Activated T-cell treated with anti-CD3 and anti-CD28 coated beads, Interleukin-2, amount 50 U/mL, for 1 hour (primary cell): ENCODE data around the gene CRABP1.
A peak's percentile ranks its signal among the peaks of the same experiment; 100 is the strongest.

Experiments
- DNase-seq: peaks from one replicate; pipeline ENCODE4 v3.0.0-alpha.2; 2020

CRABP1 gene

DNA sequence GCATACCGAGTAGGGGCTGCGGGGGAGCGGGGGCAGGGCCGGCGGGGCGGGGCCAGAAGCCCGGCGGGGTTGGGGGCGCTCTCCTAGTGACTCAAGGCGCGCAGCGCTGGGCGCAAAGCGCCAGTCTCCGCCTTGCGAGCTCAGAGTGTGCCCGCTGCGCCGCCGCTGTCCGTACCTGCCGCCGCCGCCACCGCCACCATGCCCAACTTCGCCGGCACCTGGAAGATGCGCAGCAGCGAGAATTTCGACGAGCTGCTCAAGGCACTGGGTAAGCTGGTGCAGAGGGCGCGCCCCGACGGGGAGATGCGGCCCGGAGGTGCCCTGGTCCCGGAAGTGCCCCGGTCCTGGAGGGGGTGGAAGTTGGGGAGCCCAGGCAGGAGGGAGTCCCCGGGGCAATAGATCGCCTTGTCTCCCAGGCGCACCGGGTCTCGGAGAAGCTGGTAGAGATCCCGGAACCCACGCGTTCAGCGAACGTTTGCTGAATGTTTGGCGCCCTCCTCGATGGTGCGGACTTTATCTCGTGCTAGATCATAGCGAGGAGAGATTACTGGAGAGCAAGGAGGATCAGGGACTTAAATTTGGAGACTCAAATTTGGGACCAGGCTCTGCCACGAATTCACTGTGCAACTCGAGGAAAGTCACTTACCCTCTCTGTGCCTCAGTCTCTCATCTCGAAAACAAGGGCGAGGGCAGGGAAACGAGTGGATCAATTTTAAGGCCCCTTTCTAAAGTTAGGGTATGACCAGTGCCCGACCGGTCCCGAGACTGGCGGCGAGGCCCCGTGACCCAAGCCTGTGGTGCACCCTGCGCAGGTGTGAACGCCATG, at the start of gene CRABP1:
Gene CRABP1, plus strand, starts transcription at position 123 of the 826 bp plus-strand sequence. Its CDS starts 76 bp downstream, at position 199.
- DNase-seq, result no peak

DNA sequence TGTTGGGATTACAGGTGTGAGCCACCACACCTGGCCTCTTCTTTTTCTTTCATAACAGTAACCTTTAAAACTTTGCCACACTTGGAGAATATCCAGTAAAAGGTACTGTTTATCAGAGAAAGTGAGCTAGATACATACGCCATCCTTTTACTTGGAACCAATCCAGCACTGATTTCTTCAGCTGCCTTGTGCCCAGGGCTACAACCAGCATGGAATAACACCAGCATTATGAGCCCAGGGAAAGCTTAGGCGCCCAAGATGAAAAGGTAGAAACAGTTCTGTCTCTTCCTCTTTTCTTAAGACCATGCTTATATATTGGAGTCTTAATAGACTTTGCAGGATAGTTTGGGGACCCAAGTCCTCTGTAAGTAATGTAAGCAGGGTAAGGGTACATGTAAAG, 49.1 kb upstream of the CRABP1 start:
- DNase-seq, result no peak

DNA sequence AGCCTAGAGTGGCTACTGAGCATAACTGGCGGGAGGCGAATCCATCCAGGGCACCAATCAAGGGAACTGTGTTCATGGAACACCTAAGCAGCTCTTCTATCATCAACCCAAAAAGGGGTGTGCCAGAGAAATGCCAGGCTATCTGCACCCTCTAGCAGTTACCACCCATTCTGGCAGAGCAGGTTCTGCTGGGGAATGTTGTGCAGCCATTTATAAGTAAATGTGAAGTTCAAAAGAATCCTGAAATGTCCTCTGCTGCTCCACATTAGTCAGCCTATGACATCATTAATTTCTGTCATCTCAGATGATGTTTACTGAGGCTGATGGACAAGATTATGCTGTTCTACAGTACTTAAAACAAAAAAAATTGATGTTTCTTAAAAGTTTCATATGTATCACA, 48.5 kb upstream of the CRABP1 start:
- DNase-seq, result no peak

DNA sequence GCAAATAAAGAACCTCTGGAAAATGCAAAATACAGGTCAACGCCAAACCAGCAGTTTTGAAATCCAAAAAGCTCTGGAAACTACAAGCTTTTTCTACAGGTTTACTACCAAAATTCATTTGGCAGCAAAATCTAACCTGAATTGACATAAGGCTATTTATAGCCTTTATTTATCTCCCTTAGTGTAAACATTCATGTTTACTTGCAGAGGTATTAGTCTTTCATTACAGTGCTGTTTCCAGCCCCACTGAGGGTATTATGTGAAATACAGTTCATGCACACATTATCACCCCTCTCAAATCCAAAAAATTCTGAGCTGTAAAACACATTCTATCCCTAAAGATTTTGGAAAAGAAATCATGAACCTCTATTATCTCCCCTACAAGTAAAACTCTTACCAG, 47.9 kb upstream of the CRABP1 start:
- no peak for DNase-seq

DNA sequence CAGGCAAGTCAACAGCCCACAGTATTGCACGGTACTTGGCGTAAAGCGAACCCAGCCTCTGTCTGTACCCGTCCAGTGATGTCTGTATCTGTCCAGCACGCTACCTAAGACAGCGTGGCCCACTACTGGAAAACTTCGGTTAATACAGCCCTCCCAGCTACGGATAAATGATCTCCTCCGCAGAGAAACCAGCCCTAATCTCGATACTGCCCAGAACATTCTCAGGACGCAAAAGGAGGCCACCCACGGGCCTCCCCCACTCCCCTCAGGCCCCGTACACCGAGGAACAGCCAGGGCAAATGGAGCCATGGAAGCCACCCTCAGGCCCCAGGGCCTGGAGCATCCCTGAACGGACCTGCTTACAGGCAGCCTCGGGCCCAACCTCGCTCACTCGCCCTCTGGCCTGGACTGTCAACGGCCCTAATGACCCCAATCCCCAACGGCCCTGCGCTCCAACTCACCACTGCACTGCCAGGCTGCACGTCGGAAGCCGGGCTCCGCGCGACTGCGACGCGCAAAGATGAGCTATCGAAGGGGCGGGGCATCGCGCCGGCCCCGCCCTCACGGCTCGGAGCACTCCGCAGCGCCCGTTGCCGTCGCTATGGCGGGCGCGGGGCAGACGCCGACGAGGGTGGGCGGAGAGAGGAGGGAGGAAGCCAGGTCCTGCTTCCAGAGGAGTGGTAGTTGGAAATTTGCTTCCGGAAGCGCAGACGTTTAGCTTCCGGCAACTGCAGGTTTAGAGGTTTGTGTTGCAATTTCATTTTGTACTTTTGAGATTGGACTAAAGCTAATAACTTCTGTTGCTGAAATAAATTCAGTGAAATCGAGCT, 40.8 kb upstream of the CRABP1 start, which contains the start of gene SKIC8:
Gene SKIC8, minus strand, starts transcription at position 509 of the 830 bp plus-strand sequence. CDS start 3,923 bp downstream, outside the sequence.
- DNase-seq, result peak; percentile 92

DNA sequence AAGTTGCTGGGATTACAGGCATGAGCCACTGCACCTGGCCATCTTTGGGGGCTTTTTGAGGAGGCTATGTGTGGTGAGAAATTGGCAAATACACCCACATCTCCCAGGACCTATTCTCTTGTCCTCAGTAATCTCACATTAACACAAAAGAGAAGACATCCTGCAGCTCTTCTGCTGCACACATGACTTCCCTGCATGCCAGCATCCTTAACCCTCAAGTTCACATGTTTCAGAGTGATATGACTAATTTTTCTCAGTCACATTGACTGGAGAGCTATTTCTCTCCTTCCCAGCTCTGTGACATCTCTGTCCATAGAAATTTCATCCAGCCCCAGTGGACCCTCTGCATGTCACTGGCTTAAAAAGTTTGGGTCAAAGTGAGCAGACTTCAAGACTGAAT, 38.8 kb upstream of the CRABP1 start:
- no peak for DNase-seq

DNA sequence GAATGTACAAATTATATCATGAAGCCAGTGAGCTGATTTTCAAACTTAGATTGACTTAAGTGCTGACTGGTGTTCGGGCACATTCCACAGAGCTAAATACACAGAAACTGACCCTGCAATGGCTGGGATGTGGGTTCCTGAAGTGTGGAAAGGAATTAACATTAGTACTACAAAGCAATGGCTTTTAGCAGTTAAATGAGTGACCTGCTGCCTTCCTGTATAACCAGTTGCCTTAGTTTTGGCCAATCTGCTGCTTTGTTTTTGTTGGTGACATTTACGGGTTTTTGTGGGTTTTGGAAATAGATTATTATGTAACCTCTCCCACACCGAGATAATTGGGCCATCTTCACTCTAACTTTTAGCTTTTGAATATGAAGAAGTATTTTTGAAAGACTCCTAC, 38.3 kb upstream of the CRABP1 start:
- no peak for DNase-seq

DNA sequence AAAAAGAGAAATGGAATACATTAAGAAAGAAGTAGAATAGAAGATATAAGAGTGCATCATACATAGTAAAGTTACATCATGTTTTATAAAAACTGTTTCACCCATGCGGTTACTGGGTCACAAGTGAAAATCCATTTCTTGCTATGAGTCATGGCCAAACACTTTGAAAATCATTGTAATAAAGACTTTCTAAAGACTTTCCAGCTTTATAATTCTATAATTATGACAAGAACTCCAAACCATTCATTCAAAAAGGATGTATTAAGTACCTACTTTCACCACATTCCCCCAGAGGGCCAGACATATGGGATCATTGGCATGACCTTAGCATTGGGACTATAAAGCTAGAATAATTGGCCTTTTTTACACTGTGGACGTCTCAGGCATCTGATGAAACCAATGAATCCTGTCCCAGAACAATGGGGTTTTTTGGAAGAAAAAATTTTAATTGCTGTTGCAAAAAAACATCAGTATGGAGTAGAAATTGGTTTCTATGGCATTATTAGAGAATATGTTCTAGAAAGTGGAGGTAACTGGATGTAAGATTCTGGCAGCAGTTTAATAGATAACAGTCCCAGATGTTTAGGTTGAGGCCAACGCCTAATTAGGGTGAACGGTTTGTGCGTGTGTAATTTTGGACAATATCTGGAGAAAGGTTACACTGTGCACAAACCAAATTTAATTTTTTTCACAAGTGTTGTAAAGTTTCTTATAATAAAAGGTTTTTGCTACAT, 37.4 kb upstream of the CRABP1 start:
- DNase-seq, result no peak

DNA sequence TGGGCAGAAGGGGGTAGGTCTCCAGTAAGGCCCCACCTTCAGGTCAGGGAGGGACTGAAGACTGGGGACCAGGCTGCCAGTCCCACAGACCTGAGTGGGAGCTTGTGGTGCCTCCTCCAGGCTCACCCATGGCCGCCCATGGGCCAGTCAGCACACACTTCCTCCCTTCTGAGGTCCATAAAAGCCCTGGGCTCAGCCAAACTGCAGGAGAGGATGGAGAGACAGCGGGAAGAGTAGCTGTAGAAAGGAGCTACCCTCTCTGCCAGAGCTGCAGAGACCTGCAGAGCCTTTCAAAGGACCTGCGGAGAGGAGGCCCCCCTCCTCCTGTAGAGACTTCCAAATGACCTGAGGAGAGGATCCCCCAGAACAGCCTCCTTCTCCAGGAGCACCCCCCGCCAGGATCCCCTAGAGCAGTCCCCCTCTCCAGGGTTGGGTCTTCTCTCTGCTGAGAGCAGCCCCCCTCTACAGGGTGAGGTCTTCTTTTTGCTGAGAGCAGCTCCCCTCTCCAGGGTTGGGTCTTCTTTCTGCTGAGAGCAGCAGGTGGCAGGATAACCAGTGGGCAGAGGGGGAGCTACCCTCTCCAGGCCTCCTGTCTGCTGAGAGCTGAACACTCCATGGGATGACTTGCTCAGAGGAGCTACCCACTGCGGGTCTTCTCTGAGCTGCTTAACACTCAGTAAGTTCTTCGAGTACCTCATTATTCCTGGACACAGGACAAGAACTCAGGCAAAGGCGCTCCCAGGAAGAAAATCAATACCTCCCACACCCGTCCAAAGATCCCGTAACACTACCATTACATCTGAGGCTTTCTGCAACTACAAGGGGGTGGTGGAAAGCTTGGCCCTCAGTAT, 35.7 kb upstream of the CRABP1 start:
- DNase-seq, result no peak

DNA sequence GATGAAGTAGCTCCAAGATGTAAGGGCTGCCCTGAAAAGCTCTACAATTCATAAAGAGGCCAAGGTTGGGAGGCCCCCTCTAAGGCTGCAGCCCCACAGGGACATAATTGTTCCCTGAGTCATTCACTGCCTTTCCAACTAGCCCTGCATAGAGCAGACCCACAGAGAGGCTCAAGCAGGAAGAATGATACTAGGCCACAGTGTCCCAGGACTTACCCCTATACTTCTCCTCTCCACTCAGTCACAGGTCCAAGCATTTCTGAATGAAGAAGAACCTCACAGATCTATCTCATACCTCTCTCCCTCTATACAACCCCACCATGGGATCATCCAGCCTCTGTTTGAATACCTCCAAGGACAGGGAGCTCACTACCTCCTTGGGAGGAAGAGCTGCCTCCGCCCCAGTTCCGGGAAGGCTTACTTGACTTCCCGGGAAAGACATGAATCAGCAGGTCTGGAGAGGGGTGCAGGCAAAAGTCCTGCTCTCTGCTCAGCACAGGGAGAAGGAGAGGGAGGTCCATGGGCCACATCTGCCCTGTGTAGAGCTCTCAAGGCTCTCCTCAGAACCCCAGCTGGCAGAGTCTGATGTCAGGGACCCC, 33.9 kb upstream of the CRABP1 start:
- no peak for DNase-seq

DNA sequence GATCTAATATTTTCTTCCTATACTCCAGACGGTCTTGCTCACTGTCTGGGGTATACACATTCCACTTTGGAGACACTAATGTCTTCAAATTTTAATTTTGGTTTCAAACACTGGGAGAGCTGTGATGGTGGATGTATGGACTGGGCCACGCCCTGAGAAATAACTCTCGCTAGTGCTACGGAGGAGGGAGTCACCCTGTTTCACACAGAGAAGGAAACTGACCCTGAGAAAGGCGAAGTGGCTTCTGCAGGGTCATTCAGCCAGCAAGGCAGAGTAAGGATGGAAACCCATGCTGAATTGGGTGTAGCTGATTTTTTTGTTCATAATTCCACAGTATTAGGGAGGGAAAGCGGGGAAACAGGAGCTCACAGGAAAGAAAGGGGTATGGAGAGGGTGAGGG, 32.2 kb upstream of the CRABP1 start:
- no peak for DNase-seq

DNA sequence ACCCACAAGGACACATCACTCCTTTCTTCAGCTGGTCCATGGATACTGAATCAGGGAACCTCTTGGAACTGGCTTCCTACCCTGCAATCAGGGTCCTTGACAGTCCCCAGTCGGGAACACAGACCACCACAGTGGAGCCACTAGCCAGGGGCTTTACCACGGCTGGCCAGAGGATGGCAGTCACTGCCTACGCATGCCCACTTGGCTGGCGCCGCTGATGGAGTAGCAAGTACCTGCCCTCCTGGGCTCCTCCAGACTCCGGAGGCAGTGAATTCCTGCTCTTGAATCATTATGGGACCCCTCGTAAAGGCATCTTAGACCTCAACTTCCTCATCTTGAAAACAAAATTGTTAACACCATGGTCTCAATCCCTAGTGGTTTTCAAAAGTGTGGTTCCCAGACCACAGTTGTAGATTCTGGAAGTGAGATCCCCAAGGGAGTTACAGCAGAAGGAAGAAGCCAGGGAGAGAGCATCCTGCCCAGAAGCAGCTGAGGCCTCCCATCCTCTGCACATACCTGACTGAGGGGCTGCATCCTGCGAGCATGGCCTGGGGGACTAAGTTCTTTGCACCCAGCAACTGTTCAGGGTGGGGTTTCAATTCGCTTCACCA, 31.6 kb upstream of the CRABP1 start:
- peak; percentile 51 for DNase-seq

DNA sequence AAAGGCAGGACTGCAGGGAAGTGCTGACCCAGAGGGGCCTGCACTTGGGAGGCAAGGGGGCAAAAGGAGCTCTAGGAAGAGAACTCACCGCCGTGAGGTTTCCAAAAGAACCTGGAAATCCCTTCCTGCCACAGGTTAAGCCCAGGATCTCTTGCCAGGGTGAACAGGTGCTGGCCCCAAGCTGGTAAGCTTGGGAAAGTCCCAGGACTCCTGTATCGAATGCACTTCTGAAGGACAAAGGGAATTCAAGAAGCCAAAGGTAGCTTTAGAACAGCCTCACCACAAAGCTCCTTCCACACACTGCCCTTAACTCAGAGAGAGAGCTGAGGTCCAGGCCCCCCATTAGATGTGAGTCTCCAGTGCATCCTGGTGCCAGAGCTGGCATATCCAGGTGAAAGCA, 28.9 kb upstream of the CRABP1 start:
- DNase-seq, result no peak

DNA sequence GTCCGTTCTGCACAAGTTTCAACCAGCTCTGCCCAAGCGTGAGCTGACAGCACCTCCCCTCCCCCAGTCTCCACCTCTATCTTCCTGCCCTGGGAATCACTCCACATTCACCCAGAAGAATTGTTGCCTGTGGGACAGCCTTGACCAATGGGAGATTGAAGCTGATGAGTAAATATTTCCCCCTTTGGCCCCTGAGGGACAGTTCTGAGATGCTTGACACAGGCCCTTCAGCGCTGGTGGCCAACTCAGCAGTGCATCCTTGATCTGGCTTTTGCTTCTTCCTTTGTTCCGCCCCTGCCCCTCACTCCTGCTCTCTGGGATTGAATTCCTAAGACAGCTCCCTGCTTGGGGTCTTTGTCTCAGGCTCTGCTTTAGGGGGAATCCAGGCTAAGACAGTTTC, 27.6 kb upstream of the CRABP1 start:
- no peak for DNase-seq

DNA sequence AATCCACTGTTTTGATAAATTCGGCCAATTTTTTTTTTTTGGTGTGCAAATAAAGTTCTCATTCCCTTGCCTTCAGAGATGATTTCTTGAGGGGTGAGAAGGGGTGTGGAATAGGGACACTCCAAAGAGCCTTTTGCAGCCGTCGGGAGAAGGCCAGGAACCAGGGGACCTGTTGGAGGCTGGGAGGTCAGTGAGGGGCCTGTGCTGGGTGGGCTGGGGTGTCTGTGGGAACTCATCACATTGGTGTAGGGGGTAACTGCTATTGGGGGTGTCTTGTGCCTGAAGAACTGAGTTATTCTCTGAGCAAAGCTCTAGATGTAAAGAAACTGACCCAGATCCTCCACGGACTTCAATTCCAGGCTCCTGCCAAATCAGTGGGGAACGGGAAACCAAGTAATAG, 27.2 kb upstream of the CRABP1 start:
- no peak for DNase-seq

DNA sequence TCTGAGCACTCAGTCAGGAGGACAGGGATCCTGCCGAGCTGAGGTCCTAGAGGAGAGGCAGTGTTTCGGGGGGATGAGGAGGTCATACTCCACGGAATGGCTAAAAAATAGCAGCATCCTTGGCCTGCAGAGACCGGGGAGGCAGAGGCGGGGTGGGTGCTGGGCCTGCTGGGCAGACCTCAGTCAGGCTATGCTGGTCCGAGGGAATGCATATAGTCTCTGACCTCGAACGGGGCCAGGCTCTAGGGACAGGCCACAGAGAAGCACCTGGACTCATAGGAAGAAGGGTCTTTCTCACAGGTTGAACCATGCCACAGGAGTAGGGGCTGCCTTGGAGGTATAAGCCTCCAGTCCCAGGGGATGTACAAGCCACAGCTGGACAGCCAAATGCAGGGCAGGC, 26.8 kb upstream of the CRABP1 start:
- DNase-seq, result no peak

DNA sequence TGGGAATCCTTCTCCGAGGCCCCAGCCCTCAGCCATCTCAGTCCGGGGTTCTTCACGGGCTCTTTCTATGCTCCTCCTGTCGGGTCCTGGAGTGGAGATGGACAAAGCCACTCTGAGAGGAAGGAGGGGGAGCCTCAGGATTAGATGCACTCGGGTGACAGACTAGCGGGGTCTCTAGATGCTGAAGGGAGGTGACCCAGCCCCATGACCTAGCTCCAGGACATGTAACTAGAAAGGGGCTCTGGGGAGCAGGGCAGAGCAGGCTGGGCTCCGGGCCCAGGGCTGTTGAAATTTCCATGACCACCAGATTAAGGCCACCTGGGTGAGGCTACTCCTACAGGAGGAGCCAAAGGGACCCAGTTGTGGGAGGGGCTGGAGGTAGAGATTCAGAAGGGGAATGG, 26.0 kb upstream of the CRABP1 start:
- no peak for DNase-seq

DNA sequence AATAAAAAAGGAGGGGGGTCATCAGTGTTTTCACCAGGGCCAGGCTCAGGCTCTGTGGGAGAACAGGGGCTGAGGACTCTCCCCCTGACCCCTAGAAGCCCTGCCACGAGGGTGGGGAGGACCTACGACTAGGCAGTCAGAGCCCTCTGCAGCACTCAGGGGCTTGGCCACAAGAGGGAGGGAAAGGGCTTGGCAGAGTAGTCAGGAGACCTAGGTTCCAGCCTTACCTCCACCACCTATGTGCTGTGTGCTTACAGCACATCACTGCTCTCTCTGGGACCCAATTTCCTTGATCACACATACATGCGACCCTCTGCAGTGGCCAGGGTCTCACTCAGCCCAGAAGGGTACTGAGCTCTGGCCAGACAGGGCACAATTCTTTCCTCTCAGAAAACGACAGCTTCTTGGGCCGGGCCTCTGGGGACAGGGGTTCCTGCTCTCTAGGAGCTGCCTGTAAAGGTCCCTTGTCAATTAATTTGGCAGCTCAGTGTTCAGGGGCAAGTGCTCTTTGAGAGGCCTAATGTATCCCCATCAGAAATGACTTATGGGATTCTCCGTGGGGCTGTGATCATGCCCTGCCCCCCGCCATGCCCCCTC, 24.4 kb upstream of the CRABP1 start:
- DNase-seq, result no peak

DNA sequence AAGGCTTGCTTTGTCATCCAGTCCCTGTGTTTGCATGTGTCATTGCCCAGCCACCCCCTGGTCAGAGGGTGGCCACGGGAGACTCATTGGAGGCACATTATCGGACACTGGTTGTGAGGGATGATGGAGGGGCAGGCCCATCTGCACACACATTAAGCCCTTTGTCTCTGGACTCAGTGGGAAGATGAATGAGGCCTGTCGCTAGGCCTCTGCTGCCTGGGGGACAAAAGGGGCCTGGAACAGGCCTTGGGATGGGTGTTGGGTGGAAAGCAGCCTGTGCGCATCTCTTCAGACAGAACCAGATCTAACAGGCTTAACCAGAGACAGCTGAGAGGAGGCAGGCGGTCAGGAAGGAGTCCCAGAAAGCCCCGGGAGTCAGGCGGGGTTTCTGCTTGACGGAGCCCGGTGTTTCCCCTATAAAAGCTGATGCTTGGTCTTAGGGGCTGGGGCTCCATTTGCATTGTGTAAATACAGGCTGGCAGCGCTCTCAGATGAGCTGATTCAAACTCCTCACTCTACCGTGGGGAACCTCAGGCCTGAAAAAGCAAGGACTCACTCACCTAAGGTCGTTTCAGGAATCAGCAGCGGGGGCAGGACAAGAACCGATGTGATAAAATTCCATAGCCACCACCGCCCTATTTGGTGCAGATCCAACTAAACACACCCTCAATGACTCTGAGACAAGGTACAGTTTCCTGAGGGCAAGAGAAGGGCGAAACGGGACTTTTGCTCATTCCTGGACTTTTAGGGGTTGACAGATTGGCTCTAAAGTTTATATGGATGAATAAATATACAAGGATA, 23.7 kb upstream of the CRABP1 start:
- no peak for DNase-seq

DNA sequence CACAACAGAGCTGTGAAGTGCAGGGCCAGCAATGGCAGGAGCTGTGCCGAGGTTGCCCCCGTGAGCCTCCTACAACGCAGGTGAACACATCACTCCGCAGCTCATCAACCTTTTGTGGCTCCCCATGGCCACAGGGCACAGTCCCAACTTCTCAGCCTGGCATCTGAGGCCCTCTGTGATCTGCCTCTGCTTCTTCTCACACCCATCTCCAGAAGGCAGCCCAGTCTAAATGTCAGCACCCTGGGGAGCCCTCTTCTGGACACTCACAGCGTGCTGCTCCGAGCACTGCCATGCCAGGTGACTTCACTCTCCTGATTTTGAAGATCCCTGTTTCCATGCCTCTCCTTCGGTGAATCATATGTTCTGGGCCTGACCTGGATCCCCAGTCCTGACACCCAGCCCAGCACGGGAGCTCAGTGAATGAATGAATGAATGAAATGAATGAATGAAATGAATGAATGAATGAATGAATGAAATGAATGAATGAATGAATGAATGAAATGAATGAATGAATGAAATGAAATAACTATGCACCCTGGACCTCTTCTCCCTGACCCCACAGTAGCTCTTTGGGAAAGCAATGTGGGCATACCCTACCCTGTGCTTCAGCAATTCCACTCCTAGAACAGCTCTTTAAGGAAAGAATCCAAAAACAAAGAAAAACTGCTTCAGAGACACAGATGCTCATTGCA, 22.9 kb upstream of the CRABP1 start:
- no peak for DNase-seq
